ENCODE results near the gene UBE2E2. TPM values are rescaled to one million over a fixed set of nuclear protein-coding genes. Genes with fewer than 3 reads are reported as not detected.

Gene UBE2E2
- total RNA-seq, 2 donors from 2014 or later = 5.0 to 7.6 TPM

DNA sequence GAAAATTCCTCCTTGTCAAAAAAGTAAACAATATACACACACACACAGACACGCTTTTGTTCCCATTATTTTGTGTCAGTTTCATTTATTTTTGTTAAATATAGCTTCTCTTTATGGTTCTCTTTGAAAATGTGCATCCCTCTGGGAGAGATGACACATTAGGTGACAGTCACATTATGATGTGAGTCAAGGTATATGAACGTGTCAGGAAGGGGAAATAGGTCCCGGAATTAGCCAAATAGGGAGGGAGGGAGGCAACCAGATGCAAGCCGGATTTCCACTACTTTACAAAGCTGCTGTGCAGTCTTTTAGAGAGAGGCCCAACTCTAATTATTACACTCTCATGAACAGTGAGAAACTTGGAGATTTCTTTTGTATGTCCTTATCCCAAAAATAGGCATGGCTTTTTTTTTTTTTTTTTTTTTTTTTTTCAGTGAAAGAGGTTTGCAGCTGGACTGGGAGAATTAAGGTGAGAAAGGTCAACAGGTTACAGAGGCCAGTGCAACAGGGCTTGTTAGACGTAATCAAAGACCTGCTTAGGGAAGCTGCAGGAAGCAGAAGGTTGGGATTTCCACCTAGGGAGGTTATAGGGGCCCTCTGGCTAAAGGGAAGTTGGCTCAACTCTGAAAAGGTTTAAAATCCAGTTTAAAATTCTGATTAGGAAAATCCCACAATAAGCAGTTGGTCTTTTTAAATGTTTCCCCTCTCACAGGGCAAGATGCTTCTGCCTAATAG is 362.1 kb downstream of the UBE2E2 start:
- ATAC-seq (no peak), DNase-seq (no peak)
- H3K27me3 Mint-ChIP-seq = no peaks in the 10 kb centered on the region
- H3K4me3 Mint-ChIP-seq = no peak overlapping the region
- no peak overlapping the region for H3K27ac Mint-ChIP-seq
- H3K9me3 ChIP-seq (ENCODE audit: control insufficient read depth, low read length, poor library complexity, severe bottlenecking) = no peaks in the 10 kb centered on the region
- H3K4me1 Mint-ChIP-seq = no peaks in the 10 kb centered on the region
- H3K36me3 Mint-ChIP-seq (ENCODE audit: low read depth) = peaks cover 5% of the 10 kb centered on the region

DNA sequence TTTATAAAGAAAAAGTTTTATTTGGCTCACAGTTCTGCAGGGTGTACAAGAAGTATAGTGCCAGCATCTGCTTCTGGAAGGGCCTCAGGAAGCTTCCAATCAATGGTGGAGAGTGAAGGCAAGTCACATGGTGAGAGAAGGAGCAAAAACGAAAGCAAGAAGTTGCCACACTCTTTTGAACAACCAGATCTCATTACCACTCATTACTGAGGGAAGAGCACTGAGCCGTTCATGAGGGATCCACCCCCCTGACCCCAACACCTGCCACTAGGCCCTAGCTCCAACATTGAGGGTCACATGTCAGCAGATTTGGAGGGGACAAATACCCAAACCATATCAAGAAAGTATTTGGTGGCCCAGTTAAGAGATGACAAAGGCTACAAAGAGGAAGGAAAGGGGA is 363.4 kb downstream of the UBE2E2 start:
- Mint-ChIP-seq H3K27me3 (no peaks in the 10 kb centered on the region), H3K4me1 (no peaks in the 10 kb centered on the region), H3K4me3 (no peak overlapping the region), H3K36me3 (ENCODE audit: low read depth) (peaks cover 5% of the 10 kb centered on the region), H3K27ac (no peak overlapping the region)
- no peaks in the 10 kb centered on the region for H3K9me3 ChIP-seq (ENCODE audit: control insufficient read depth, low read length, poor library complexity, severe bottlenecking)
- DNase-seq = no peak
- ATAC-seq = no peak

GRCh38 chr3:23567917-23568316 is 364.8 kb downstream of the UBE2E2 start:
- no peak for ATAC-seq
- Mint-ChIP-seq H3K4me3 (no peak overlapping the region), H3K27ac (no peak overlapping the region)

GRCh38 chr3:23573827-23574226 is 370.7 kb downstream of the UBE2E2 start:
- no peaks in the 10 kb centered on the region for H3K36me3 Mint-ChIP-seq (ENCODE audit: low read depth)
- H3K27me3 Mint-ChIP-seq = no peaks in the 10 kb centered on the region
- H3K4me3 Mint-ChIP-seq = no peak overlapping the region
- no peaks in the 10 kb centered on the region for H3K4me1 Mint-ChIP-seq
- ATAC-seq (no peak), DNase-seq (no peak)
- no peaks in the 10 kb centered on the region for H3K9me3 ChIP-seq (ENCODE audit: control insufficient read depth, low read length, poor library complexity, severe bottlenecking)
- H3K27ac Mint-ChIP-seq = no peak overlapping the region

More at GRCh38 chr3:23567917-23568316, 364.8 kb downstream of the UBE2E2 start:
- H3K9me3 ChIP-seq (ENCODE audit: control insufficient read depth, low read length, poor library complexity, severe bottlenecking) = no peaks in the 10 kb centered on the region
- Mint-ChIP-seq H3K27me3 (no peaks in the 10 kb centered on the region), H3K36me3 (ENCODE audit: low read depth) (peaks cover 5% of the 10 kb centered on the region), H3K4me1 (no peaks in the 10 kb centered on the region)
- no peak for DNase-seq

GRCh38 chr3:23574822-23575315 is 371.7 kb downstream of the UBE2E2 start:
- DNase-seq = no peak
- Mint-ChIP-seq H3K27ac (no peak overlapping the region), H3K4me1 (no peaks in the 10 kb centered on the region), H3K27me3 (no peaks in the 10 kb centered on the region), H3K4me3 (no peak overlapping the region), H3K36me3 (ENCODE audit: low read depth) (no peaks in the 10 kb centered on the region)
- H3K9me3 ChIP-seq (ENCODE audit: control insufficient read depth, low read length, poor library complexity, severe bottlenecking) = no peaks in the 10 kb centered on the region
- ATAC-seq = no peak

GRCh38 chr3:23575697-23576096 is 372.6 kb downstream of the UBE2E2 start:
- no peaks in the 10 kb centered on the region for H3K36me3 Mint-ChIP-seq (ENCODE audit: low read depth)
- no peak for DNase-seq
- H3K27ac Mint-ChIP-seq = no peak overlapping the region
- ATAC-seq = no peak
- no peaks in the 10 kb centered on the region for H3K9me3 ChIP-seq (ENCODE audit: control insufficient read depth, low read length, poor library complexity, severe bottlenecking)
- no peaks in the 10 kb centered on the region for H3K4me1 Mint-ChIP-seq
- no peaks in the 10 kb centered on the region for H3K27me3 Mint-ChIP-seq
- H3K4me3 Mint-ChIP-seq = no peak overlapping the region

DNA sequence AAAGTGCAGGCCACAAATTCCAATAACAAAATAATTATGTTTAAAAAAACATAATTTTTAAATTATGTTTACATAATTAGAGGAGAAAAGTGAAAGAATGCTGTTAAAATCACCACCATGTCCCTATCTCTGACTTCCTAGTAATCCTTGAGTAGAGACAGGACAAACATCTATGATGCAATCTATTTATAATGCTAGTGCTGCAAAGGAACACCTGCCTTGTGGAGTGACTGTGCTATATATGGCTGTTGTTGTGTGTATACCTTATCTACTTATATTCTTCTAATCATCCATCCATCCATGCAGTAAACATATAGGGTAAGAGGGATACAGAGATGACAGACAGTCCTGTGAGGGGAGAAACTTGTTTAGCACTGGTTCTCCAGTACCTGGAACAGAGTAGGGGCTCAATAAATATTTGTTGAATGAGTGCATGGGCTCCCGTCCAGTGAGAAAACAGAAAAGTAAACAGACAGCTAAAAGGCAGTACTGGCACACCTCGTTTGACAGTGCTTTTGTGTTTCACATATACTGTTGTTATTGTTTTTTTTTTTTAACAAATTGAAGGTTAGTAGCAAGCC is 373.3 kb downstream of the UBE2E2 start:
- ATAC-seq = no peak
- no peak overlapping the region for H3K4me3 Mint-ChIP-seq

GRCh38 chr3:23580096-23580713 is 377.1 kb downstream of the UBE2E2 start:
- H3K4me1 Mint-ChIP-seq = no peaks in the 10 kb centered on the region
- H3K27ac Mint-ChIP-seq = no peak overlapping the region
- DNase-seq (no peak), ATAC-seq (no peak)
- no peaks in the 10 kb centered on the region for H3K9me3 ChIP-seq (ENCODE audit: control insufficient read depth, low read length, poor library complexity, severe bottlenecking)
- H3K27me3 Mint-ChIP-seq = no peaks in the 10 kb centered on the region
- no peak overlapping the region for H3K4me3 Mint-ChIP-seq
- H3K36me3 Mint-ChIP-seq (ENCODE audit: low read depth) = no peaks in the 10 kb centered on the region

More for the DNA sequence above, 373.3 kb downstream of the UBE2E2 start:
- no peaks in the 10 kb centered on the region for H3K4me1 Mint-ChIP-seq
- H3K27me3 Mint-ChIP-seq = no peaks in the 10 kb centered on the region
- H3K27ac Mint-ChIP-seq = no peak overlapping the region
- no peaks in the 10 kb centered on the region for H3K36me3 Mint-ChIP-seq (ENCODE audit: low read depth)
- no peaks in the 10 kb centered on the region for H3K9me3 ChIP-seq (ENCODE audit: control insufficient read depth, low read length, poor library complexity, severe bottlenecking)
- no peak for DNase-seq

GRCh38 chr3:23583980-23584740 is 381.0 kb downstream of the UBE2E2 start:
- H3K9me3 ChIP-seq (ENCODE audit: control insufficient read depth, low read length, poor library complexity, severe bottlenecking) = no peaks in the 10 kb centered on the region
- ATAC-seq (no peak), DNase-seq (no peak)
- H3K4me1 Mint-ChIP-seq = no peaks in the 10 kb centered on the region
- H3K4me3 Mint-ChIP-seq = no peak overlapping the region
- H3K27me3 Mint-ChIP-seq = no peaks in the 10 kb centered on the region
- no peak overlapping the region for H3K27ac Mint-ChIP-seq
- no peaks in the 10 kb centered on the region for H3K36me3 Mint-ChIP-seq (ENCODE audit: low read depth)

- no peaks in the 10 kb centered on the region for H3K4me1 Mint-ChIP-seq
- ATAC-seq = no peak
- no peak overlapping the region for H3K27ac Mint-ChIP-seq
- H3K36me3 Mint-ChIP-seq (ENCODE audit: low read depth) = peaks cover under 1% of the 10 kb centered on the region
- H3K9me3 ChIP-seq (ENCODE audit: control insufficient read depth, low read length, poor library complexity, severe bottlenecking) = no peaks in the 10 kb centered on the region
- no peaks in the 10 kb centered on the region for H3K27me3 Mint-ChIP-seq
- no peak overlapping the region for H3K4me3 Mint-ChIP-seq
- no peak for DNase-seq
These were observed 384.4 kb downstream of the UBE2E2 start for GRCh38 chr3:23587513-23587912.

GRCh38 chr3:23588547-23588946 is 385.4 kb downstream of the UBE2E2 start:
- ATAC-seq (no peak), DNase-seq (no peak)
- H3K4me3 Mint-ChIP-seq = no peak overlapping the region
- no peaks in the 10 kb centered on the region for H3K4me1 Mint-ChIP-seq
- no peaks in the 10 kb centered on the region for H3K27me3 Mint-ChIP-seq
- no peak overlapping the region for H3K27ac Mint-ChIP-seq
- H3K9me3 ChIP-seq (ENCODE audit: control insufficient read depth, low read length, poor library complexity, severe bottlenecking) = no peaks in the 10 kb centered on the region
- peaks cover 2% of the 10 kb centered on the region for H3K36me3 Mint-ChIP-seq (ENCODE audit: low read depth)

- no peak for ATAC-seq
- no peak overlapping the region for H3K27ac Mint-ChIP-seq
These were observed 386.5 kb downstream of the UBE2E2 start for GRCh38 chr3:23589602-23590001.

More at GRCh38 chr3:23589602-23590001, 386.5 kb downstream of the UBE2E2 start:
- Mint-ChIP-seq H3K36me3 (ENCODE audit: low read depth) (peaks cover 2% of the 10 kb centered on the region), H3K4me3 (no peak overlapping the region), H3K27me3 (no peaks in the 10 kb centered on the region), H3K4me1 (no peaks in the 10 kb centered on the region)
- DNase-seq = no peak
- H3K9me3 ChIP-seq (ENCODE audit: control insufficient read depth, low read length, poor library complexity, severe bottlenecking) = no peaks in the 10 kb centered on the region
